HCT116 (cell line): ENCODE data around the gene CBLB. TPM values are rescaled to one million over a fixed set of nuclear protein-coding genes. Genes with fewer than 3 reads are reported as not detected.

Experiments used
- ATAC-seq: fragments of 200-7000 bp; cut with Tn5 transposase; 2 replicates; pipeline ENCODE4 v1.9.1; 2020; ENCODE audit warnings: mild to moderate bottlenecking, moderate library complexity
- BruUV-seq: library from RNA; stranded (reverse); fragments of 400-500 nt; replicated peaks from 2 replicates; lab custom pipeline; 2021; lab: Mats Ljungman, UMichigan
- CTCF ChIA-PET: fragments of 300-600 bp; sonication (Branson Sonifier 250); formaldehyde crosslinking; loops from one replicate; lab custom pipeline; 2021; ENCODE audit warnings: antibody characterized with exemption; lab: Charles Lee
- POLR2A ChIA-PET: fragments of 300-600, 350-600 bp; sonication (Branson Sonifier 250); formaldehyde crosslinking; loops from one replicate; lab custom pipeline; 2021; ENCODE audit warnings: antibody characterized with exemption; lab: Charles Lee
- RAD21 ChIA-PET, 2 experiments: fragments of 300-600 bp; sonication (Branson Sonifier 250); formaldehyde crosslinking; loops; one replicate each; lab custom pipeline; 2023; ENCODE audit warnings: low total read pairs in 2 of 2; ENCODE audit not compliant: uncharacterized antibody in 2 of 2, unreplicated experiment in 2 of 2, low non-redundant PET in 1 of 2; lab: Charles Lee
- DNase-seq: peaks from one replicate; pipeline ENCODE4 v3.0.0-alpha.2; 2010; ENCODE audit warnings: low read depth, low spot score
- H2AFZ ChIP-seq: fragments of 200-600 bp; shearing (Covaris generic), sonication (generic); 2 replicates; pipeline ENCODE4 v1.6.1; 2017; ENCODE audit warnings: low read depth, mixed run types, mixed read lengths, antibody characterized with exemption, low read length; ENCODE audit not compliant: poor library complexity, severe bottlenecking
- H3K27ac ChIP-seq: 2 replicates; pipeline ENCODE4 v1.5.1; 2012; ENCODE audit warnings: low read depth, low read length
- H3K27me3 ChIP-seq: fragments of 200-600 bp; sonication (generic); 2 replicates; pipeline ENCODE4 v1.6.1; 2016; ENCODE audit warnings: mixed run types, low read length, mixed read lengths; ENCODE audit not compliant: insufficient read depth
- H3K36me3 ChIP-seq, 2 experiments: fragments of 200-500 bp in 1 of 2; fragments of 200-600 bp in 1 of 2; sonication (Bioruptor generic) in 1 of 2; sonication (generic) in 1 of 2; 2 replicates each; pipeline versions ENCODE4 v1.5.1 to v1.6.1; 2014 to 2016; ENCODE audit warnings: low read length in 2 of 2, inconsistent platforms in 1 of 2, mixed read lengths in 1 of 2, mixed run types in 1 of 2; ENCODE audit not compliant: insufficient read depth in 2 of 2, control insufficient read depth in 1 of 2
- H3K4me1 ChIP-seq, 2 experiments: fragments of 200-600 bp in 1 of 2; sonication (generic) in 1 of 2; 2 replicates each; pipeline versions ENCODE4 v1.5.1 to v1.6.1; 2012 to 2017; ENCODE audit warnings: low read length in 2 of 2, inconsistent platforms in 1 of 2, mild to moderate bottlenecking in 1 of 2, mixed read lengths in 1 of 2, mixed run types in 1 of 2, moderate library complexity in 1 of 2; ENCODE audit not compliant: insufficient read depth in 2 of 2, control insufficient read depth in 1 of 2
- H3K4me2 ChIP-seq: fragments of 200-600 bp; sonication (generic); 2 replicates; pipeline ENCODE4 v1.6.1; 2017; ENCODE audit warnings: mixed run types, low read length, mixed read lengths
- H3K4me3 ChIP-seq, 2 experiments: fragments of 200-600 bp in 1 of 2; sonication (generic) in 1 of 2; replicated peaks in 1 of 2; 2 replicates each; pipeline ENCODE4 v1.5.1; 2011 to 2016; ENCODE audit warnings: low read length in 2 of 2, control low read depth in 1 of 2, low read depth in 1 of 2, mild to moderate bottlenecking in 1 of 2, mixed read lengths in 1 of 2, mixed run types in 1 of 2
- H3K79me2 ChIP-seq: fragments of 200-600 bp; sonication (generic); 2 replicates; pipeline ENCODE4 v1.6.1; 2017; ENCODE audit warnings: mild to moderate bottlenecking, mixed run types, low read length, moderate library complexity, mixed read lengths; ENCODE audit not compliant: insufficient read depth
- H3K9ac ChIP-seq: fragments of 200-600 bp; sonication (generic); 2 replicates; pipeline ENCODE4 v1.6.1; 2016; ENCODE audit warnings: low read length, mixed read lengths
- H3K9me2 ChIP-seq: fragments of 200-600 bp; sonication (generic), shearing (Covaris generic); 2 replicates; pipeline ENCODE4 v1.6.1; 2017; ENCODE audit warnings: mixed run types, mild to moderate bottlenecking, moderate library complexity; ENCODE audit not compliant: insufficient read depth
- H3K9me3 ChIP-seq, 2 experiments: fragments of 200-500 bp in 1 of 2; fragments of 200-600 bp in 1 of 2; sonication (Bioruptor generic) in 1 of 2; sonication (generic) in 1 of 2; 2 replicates each; pipeline ENCODE4 v1.6.1; 2014 to 2017; ENCODE audit warnings: low read length in 2 of 2, mixed read lengths in 2 of 2, inconsistent platforms in 1 of 2, low read depth in 1 of 2, mild to moderate bottlenecking in 1 of 2, mixed run types in 1 of 2, moderate library complexity in 1 of 2; ENCODE audit not compliant: control insufficient read depth in 1 of 2, insufficient read depth in 1 of 2
- H4K20me1 ChIP-seq: fragments of 200-600 bp; sonication (generic), shearing (Covaris generic); 2 replicates; pipeline ENCODE4 v1.6.1; 2017; ENCODE audit warnings: mixed run types, mild to moderate bottlenecking, moderate library complexity; ENCODE audit not compliant: insufficient read depth
- CBX3 ChIP-seq: IDR thresholded peaks from 2 replicates; pipeline ENCODE4 v1.6.1; 2012; ENCODE audit warnings: low read depth
- CEBPB ChIP-seq: IDR thresholded peaks from 2 replicates; pipeline ENCODE4 v1.6.1; 2012; ENCODE audit warnings: low read depth
- EGR1 ChIP-seq: IDR thresholded peaks from 2 replicates; pipeline ENCODE4 v1.6.1; 2012; ENCODE audit warnings: low read depth
- ELF1 ChIP-seq: IDR thresholded peaks from 2 replicates; pipeline ENCODE4 v1.6.1; 2012; ENCODE audit warnings: low read depth, borderline replicate concordance
- EZH2 ChIP-seq: fragments of 200-600 bp; sonication (generic); IDR thresholded peaks from 2 replicates; pipeline ENCODE4 v1.6.1; 2017; ENCODE audit warnings: antibody characterized with exemption, mixed run types
- EZH2phosphoT487 ChIP-seq: fragments of 200-600 bp; IDR thresholded peaks from 2 replicates; pipeline ENCODE4 v1.6.1; 2018; ENCODE audit warnings: antibody characterized with exemption, borderline replicate concordance
- FOSL1 ChIP-seq: IDR thresholded peaks from 2 replicates; pipeline ENCODE4 v1.6.1; 2012; ENCODE audit warnings: low read depth
- JUND ChIP-seq: IDR thresholded peaks from 2 replicates; pipeline ENCODE4 v1.6.1; 2012
- MAX ChIP-seq: IDR thresholded peaks from 2 replicates; pipeline ENCODE4 v1.6.1; 2012
- POLR2AphosphoS5 ChIP-seq: IDR thresholded peaks from 2 replicates; pipeline ENCODE4 v1.6.1; 2011; ENCODE audit warnings: mild to moderate bottlenecking, low read depth, low read length, moderate library complexity
- RAD21 ChIP-seq: IDR thresholded peaks from 2 replicates; pipeline ENCODE4 v1.6.1; 2012; ENCODE audit warnings: low read depth, mild to moderate bottlenecking
- REST ChIP-seq: IDR thresholded peaks from 2 replicates; pipeline ENCODE4 v1.6.1; 2012; ENCODE audit warnings: low read depth
- SP1 ChIP-seq: IDR thresholded peaks from 2 replicates; pipeline ENCODE4 v1.6.1; 2012; ENCODE audit warnings: low read depth
- SRF ChIP-seq: IDR thresholded peaks from 2 replicates; pipeline ENCODE4 v1.6.1; 2012; ENCODE audit warnings: low read depth
- YY1 ChIP-seq: IDR thresholded peaks from 2 replicates; pipeline ENCODE4 v1.6.1; 2011; ENCODE audit warnings: low read length, low read depth, moderate library complexity, mild to moderate bottlenecking; ENCODE audit not compliant: insufficient replicate concordance; ENCODE audit errors: extremely low read depth
- ZBTB33 ChIP-seq: IDR thresholded peaks from 2 replicates; pipeline ENCODE4 v1.6.1; 2011; ENCODE audit warnings: mild to moderate bottlenecking, low read length, moderate library complexity; ENCODE audit not compliant: insufficient replicate concordance; ENCODE audit errors: extremely low read depth
- ZNF274 ChIP-seq: fragments of 200-500 bp; sonication (Bioruptor generic); IDR thresholded peaks from 2 replicates; pipeline ENCODE4 v1.6.1; 2014; ENCODE audit warnings: mild to moderate bottlenecking, low read depth, low read length, inconsistent platforms
- intact Hi-C: fragments of 100-400 bp; cut with micrococcal nuclease; formaldehyde crosslinking; loops from 2 replicates; pipeline ENCODE4 v1.10.0; 2022
- total RNA-seq: library from RNA; stranded (reverse); gene quantifications from one replicate; pipeline ENCODE4 v1.2.1, GENCODE V29; 2021; ENCODE audit not compliant: unreplicated experiment

Gene CBLB
- total RNA-seq, 1 experiment from 2014 or later: 10.4 TPM

- no peaks in the 10 kb centered on the region for H3K9me2 ChIP-seq
- no peak overlapping the region for H3K4me2 ChIP-seq
- TF ChIP-seq EGR1: no peak
- TF ChIP-seq EZH2: no peak
- no peak for TF ChIP-seq CBX3
- TF ChIP-seq SRF: no peak
- no peak for TF ChIP-seq YY1
- no peak for TF ChIP-seq RAD21
- TF ChIP-seq ZNF274: no peak
- TF ChIP-seq EZH2phosphoT487: no peak
- no peak for TF ChIP-seq ZBTB33
- TF ChIP-seq FOSL1: no peak
- TF ChIP-seq ELF1: no peak
- no peak for TF ChIP-seq SP1
- no peak for TF ChIP-seq POLR2AphosphoS5
- no peak for TF ChIP-seq REST
- no peak for TF ChIP-seq JUND
- no peak for TF ChIP-seq MAX
- no peak for TF ChIP-seq CEBPB
- no peaks in the 10 kb centered on the region for H3K79me2 ChIP-seq
- no peaks in the 10 kb centered on the region for H3K27me3 ChIP-seq
- H3K9me3 ChIP-seq: no peaks in the 10 kb centered on the region
- intact Hi-C loops: no loop called here
- H2AFZ ChIP-seq: no peak overlapping the region
- no peaks in the 10 kb centered on the region for H3K36me3 ChIP-seq
- RAD21 ChIA-PET: no interaction called here
- BruUV-seq: no TSS peak
- no peaks in the 10 kb centered on the region for H4K20me1 ChIP-seq
- DNase-seq (no peak), ATAC-seq (no peak)
- no peak overlapping the region for H3K9ac ChIP-seq
- H3K27ac ChIP-seq: no peak overlapping the region
- CTCF ChIA-PET: no interaction called here
- H3K4me1 ChIP-seq: peaks cover 0 to 9% of the 10 kb centered on the region in 2 experiments; a peak in 2 of 4 replicates
- no peak overlapping the region for H3K4me3 ChIP-seq
- POLR2A ChIA-PET: no interaction called here
Measured at GRCh38 chr3:105793040-105793439, 75.8 kb downstream of the CBLB start.
